CD4-positive, CD25-positive, alpha-beta regulatory T cell (primary cell): Measurements from ENCODE around the gene KRT16. TPM values are rescaled to one million over a fixed set of nuclear protein-coding genes. Genes with fewer than 3 reads are reported as not detected.
"Not testable (repeated sequence)": the region's sequence is repeated elsewhere in the genome, so short reads cannot be mapped to it uniquely, and the experiment has no call there.

Source experiments
- ATAC-seq, 2 donors: fragments of 150-1000 bp; cut with Tn5 transposase; one replicate each; pipeline ENCODE4 v1.10.0; 2021; ENCODE audit warnings: low read depth in 2 of 2, moderate number of reproducible peaks in 2 of 2, moderate library complexity in 1 of 2
- DNase-seq, 3 donors: peaks; one replicate each; pipeline versions ENCODE4 v3.0.0 to v3.0.0-alpha.2; 2012 to 2022; ENCODE audit warnings: mixed read lengths in 1 of 3
- H3K27ac ChIP-seq: one replicate; pipeline ENCODE4 v1.7.0; 2013; ENCODE audit warnings: mild to moderate bottlenecking, low read length; ENCODE audit not compliant: insufficient read depth, poor library complexity, severe bottlenecking
- H3K27me3 ChIP-seq: one replicate; pipeline ENCODE4 v1.7.0; 2013; ENCODE audit warnings: low read length; ENCODE audit not compliant: control insufficient read depth, insufficient read depth
- H3K36me3 ChIP-seq: one replicate; pipeline ENCODE4 v1.7.0; 2013; ENCODE audit warnings: mild to moderate bottlenecking, low read length, moderate library complexity; ENCODE audit not compliant: control insufficient read depth, insufficient read depth
- H3K4me1 ChIP-seq: 2 replicates; pipeline ENCODE4 v1.7.0; 2013; ENCODE audit warnings: mild to moderate bottlenecking, low read length; ENCODE audit not compliant: insufficient read depth, control insufficient read depth, poor library complexity, severe bottlenecking
- H3K4me3 ChIP-seq: one replicate; pipeline ENCODE4 v1.7.0; 2013; ENCODE audit warnings: low read depth, mild to moderate bottlenecking, low read length, moderate library complexity
- H3K9me3 ChIP-seq, 2 experiments: 1 replicate in 1 of 2; 2 replicates in 1 of 2; pipeline ENCODE4 v1.7.0; 2013; ENCODE audit warnings: low read length in 2 of 2, mild to moderate bottlenecking in 1 of 2, moderate library complexity in 1 of 2; ENCODE audit not compliant: control insufficient read depth in 2 of 2
- H3K27ac Mint-ChIP-seq, 3 donors: one replicate each; pipeline ENCODE4 v1.8.0; 2020 to 2022; ENCODE audit warnings: mild to moderate bottlenecking in 3 of 3, mixed read lengths in 3 of 3, moderate library complexity in 2 of 3
- H3K27me3 Mint-ChIP-seq: one replicate; pipeline ENCODE4 v1.8.0; 2022; ENCODE audit warnings: mild to moderate bottlenecking, mixed read lengths
- H3K36me3 Mint-ChIP-seq: one replicate; pipeline ENCODE4 v1.8.0; 2020; ENCODE audit warnings: mixed read lengths
- H3K4me1 Mint-ChIP-seq, 4 donors: one replicate each; pipeline ENCODE4 v1.8.0; 2020 to 2022; ENCODE audit warnings: mixed read lengths in 4 of 4, mild to moderate bottlenecking in 1 of 4
- H3K4me3 Mint-ChIP-seq, 4 donors: one replicate each; pipeline ENCODE4 v1.8.0; 2020 to 2022; ENCODE audit warnings: mild to moderate bottlenecking in 4 of 4, mixed read lengths in 4 of 4, moderate library complexity in 3 of 4
- H3K9me3 Mint-ChIP-seq, 7 donors: one replicate each; pipeline ENCODE4 v1.8.0; 2020 to 2022; ENCODE audit warnings: mixed read lengths in 7 of 7, mild to moderate bottlenecking in 3 of 7, moderate library complexity in 2 of 7
- polyA plus RNA-seq, 4 donors: library from polyadenylated mRNA; unstranded; fragments of 300-500 nt; fragmentation: Illumina TruSeq; gene quantifications; one replicate each; pipeline ENCODE4 v1.2.3, GENCODE V29; 2021
- total RNA-seq: library from RNA; stranded (reverse); gene quantifications from one replicate; pipeline ENCODE4 v1.2.3, GENCODE V29; 2022

The KRT16 gene
- total and polyA plus RNA-seq, 5 donors from 2014 or later = not detected

DNA sequence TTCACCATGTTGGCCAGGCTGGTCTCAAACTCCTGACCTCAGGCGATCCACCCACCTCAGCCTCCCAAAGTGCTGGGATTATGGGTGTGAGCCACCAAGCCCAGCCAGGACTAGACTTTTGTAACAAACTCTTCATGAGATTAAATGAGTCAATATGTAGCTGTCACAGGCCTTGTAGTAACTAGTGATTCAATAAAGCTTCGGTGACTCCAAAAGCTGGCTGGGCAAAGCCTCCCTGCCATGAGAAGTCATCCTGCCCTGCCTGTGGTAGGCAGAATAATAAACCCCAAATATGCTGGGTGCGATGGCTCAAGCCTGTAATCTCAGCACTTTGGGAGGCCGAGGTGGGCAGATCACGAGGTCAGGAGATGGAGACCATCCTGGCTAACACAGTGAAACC, 28.0 kb upstream of the KRT16 start:
- not testable (repeated sequence) for H3K4me3 ChIP-seq, H3K9me3 ChIP-seq, ATAC-seq, H3K27me3 Mint-ChIP-seq, DNase-seq, H3K9me3 Mint-ChIP-seq, H3K4me1 Mint-ChIP-seq, H3K27ac Mint-ChIP-seq, H3K36me3 ChIP-seq, H3K27ac ChIP-seq, H3K27me3 ChIP-seq, H3K36me3 Mint-ChIP-seq, H3K4me1 ChIP-seq, H3K4me3 Mint-ChIP-seq

DNA sequence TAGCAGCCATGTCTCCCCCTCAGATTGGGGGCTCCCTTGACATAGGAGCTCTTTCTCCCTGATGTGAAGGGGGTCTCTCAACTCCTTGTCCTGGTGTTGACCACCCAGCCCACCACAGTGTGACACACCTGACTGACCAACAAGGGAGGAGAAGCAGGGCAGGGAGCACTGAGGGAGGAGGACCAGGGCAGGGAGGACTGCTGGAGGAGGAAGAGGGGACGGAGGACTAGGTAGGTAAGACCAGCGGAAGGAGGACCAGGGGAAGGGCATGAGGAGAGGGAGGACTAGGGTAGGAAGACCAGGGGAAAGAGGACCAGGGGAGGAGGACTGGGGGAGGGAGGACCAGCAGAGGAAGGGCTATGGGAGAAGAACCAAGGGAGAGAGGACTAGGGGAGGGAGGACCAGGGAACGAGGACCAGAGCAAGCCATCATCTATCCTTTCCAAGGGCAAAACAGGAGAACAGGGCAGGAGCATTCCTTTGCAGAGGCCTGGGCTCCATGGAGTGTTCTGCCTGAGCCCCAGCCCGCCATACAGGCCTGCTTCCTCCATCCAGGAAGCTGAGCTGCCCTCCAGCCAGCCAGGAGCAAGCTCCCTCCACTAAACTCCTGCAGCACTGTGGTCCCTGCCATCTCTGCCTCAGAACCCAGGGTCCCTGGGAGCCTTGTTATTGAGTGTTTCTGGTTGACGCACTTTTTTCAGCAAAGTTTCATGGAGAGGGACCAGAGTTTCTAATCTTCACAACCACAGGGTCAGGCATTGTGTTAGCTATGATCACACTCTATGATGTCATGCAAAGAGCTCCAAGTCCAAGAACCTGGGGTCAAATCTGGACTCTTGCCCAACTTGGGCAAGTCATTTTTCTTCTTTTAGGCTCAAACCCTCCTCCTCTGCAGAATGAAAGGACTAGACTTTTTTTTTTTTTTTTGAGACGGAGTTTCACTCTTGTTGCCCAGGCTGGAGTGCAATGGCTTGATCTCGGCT, 27.2 kb upstream of the KRT16 start:
- Mint-ChIP-seq H3K4me1 (no peaks in the 10 kb centered on the region), H3K27me3 (peaks cover 4% of the 10 kb centered on the region), H3K27ac (no peak overlapping the region), H3K4me3 (no peak overlapping the region), H3K36me3 (no peaks in the 10 kb centered on the region), H3K9me3 (no peaks in the 10 kb centered on the region)
- no peaks in the 10 kb centered on the region for H3K36me3 ChIP-seq
- no peaks in the 10 kb centered on the region for H3K27me3 ChIP-seq
- no peak for DNase-seq
- H3K4me3 ChIP-seq = no peak overlapping the region
- H3K27ac ChIP-seq = no peak overlapping the region
- no peak for ATAC-seq
- H3K4me1 ChIP-seq = no peaks in the 10 kb centered on the region
- no peaks in the 10 kb centered on the region for H3K9me3 ChIP-seq

DNA sequence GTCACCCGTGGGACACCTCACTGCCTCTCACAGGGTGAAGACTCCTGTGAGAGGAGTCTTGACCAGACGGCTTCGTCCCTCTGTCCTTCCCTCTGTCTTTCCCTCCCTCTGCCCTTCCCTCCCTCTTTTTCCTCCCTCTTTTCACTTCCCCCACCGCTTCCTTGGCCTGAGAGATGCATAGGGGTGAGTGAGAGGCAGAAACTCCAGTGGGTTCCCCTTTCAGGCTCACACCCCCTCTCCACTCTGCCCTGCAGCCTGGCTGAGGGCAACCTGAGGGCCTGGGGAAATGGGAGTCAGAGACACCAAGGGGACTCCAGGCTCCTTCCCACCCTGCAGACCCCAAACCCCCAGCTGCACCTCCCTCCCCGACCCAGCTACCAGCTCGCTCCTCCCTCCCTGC, 26.4 kb upstream of the KRT16 start:
- Mint-ChIP-seq H3K4me3 (no peak overlapping the region), H3K27ac (no peak overlapping the region), H3K27me3 (peaks cover 4% of the 10 kb centered on the region), H3K9me3 (no peaks in the 10 kb centered on the region), H3K4me1 (no peaks in the 10 kb centered on the region), H3K36me3 (no peaks in the 10 kb centered on the region)
- no peak overlapping the region for H3K27ac ChIP-seq
- DNase-seq (no peak), ATAC-seq (no peak)
- H3K9me3 ChIP-seq = no peaks in the 10 kb centered on the region
- no peaks in the 10 kb centered on the region for H3K36me3 ChIP-seq
- H3K4me1 ChIP-seq = no peaks in the 10 kb centered on the region
- H3K4me3 ChIP-seq = no peak overlapping the region
- no peaks in the 10 kb centered on the region for H3K27me3 ChIP-seq

DNA sequence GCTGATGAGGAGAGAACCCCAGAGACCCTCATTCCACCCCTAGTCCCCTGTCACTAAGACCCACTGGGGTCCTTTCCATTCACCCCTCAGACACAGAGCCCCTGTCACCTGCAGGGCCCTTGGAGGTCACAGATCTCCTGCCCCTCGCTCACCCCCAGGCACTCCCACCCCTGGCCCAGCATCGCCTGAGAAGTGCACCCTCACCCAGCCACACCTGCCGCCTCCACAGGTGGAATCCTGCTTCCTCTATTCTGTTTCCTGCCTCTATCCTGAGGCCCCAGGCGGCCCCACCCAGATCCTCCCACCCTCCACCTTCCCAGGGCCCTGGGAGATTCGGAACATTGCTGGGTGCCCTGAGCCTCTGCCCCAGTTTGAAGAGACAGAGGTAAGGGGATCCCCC, 25.6 kb upstream of the KRT16 start:
- no peaks in the 10 kb centered on the region for H3K9me3 Mint-ChIP-seq
- ATAC-seq (no peak), DNase-seq (no peak)
- H3K4me1 Mint-ChIP-seq = no peaks in the 10 kb centered on the region
- Histone ChIP-seq H3K27me3 (no peaks in the 10 kb centered on the region), H3K4me3 (no peak overlapping the region), H3K9me3 (no peaks in the 10 kb centered on the region), H3K4me1 (no peaks in the 10 kb centered on the region), H3K27ac (no peak overlapping the region), H3K36me3 (no peaks in the 10 kb centered on the region)
- no peaks in the 10 kb centered on the region for H3K36me3 Mint-ChIP-seq
- H3K27me3 Mint-ChIP-seq = peaks cover 4% of the 10 kb centered on the region
- H3K4me3 Mint-ChIP-seq = no peak overlapping the region
- H3K27ac Mint-ChIP-seq = no peak overlapping the region

DNA sequence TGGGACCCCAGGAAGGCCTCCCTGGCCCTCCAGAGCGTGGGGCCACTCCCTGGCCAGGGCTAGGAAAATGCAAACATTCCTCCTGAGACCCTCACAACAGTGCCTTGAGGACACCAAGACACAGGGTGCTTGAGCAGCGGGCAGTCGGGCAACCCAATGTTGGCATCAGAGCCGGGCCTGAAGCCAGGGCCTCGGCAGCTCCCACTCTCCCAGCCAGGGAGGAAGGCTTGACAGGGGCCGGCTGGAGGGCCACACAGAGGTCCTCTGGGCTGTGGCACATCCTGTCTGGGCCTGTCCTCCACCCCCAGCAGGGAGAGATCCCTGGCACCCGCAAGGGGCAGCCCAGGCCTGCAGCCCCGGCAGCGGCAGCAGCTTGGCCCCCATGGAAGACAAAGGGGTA, 24.1 kb upstream of the KRT16 start:
- H3K4me3 Mint-ChIP-seq = no peak overlapping the region
- ATAC-seq = no peak

DNA sequence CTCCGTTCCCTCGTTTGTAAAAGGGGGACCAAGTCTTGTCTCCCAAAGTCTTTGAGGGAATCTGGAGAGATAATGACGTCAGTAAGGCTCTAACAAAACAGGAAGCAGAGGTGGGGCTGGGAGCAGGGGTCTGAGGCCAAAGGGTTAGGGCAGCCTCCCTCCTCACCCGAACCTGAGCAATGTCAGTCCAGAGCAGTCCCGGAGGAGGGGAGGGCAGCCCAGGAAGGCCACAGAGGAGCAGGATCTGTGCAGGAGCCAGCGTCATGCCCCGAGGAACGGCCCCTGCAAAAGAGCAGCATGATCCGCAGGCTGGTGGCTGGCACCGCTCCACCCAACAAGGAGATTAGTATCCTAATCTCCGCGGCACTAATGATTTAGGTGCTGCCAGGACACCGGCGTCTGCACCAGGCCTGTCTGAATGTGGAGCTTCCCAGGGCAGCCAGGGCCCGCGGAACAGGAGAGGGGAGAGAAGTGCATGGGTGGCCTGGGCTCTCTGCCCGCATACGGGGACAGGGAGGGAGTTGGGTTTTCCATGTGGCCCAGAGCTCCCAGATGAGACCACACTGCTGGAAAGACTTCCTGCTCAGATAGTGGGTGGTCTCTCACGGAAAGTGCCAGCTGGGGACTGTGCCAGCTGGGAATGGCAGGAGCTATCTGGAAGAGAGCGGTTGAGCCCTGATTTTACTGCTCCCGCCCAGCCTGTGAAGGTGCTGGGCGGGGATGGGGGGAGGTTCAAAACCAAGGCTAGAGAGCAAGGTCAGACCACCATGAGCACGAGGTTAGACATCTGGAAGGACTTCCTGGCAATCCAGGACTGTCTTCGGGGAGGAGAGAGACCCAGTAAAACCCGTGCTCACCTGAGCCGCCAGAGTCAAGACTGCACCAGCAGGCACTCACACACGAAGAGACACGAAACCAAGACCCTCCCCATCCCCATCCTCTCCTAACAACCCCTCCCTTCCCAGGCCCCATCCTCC, 22.8 kb upstream of the KRT16 start:
- Mint-ChIP-seq H3K27me3 (no peaks in the 10 kb centered on the region), H3K4me3 (no peak overlapping the region), H3K4me1 (no peaks in the 10 kb centered on the region), H3K36me3 (no peaks in the 10 kb centered on the region), H3K27ac (peak overlapping the region in 1 of 3 donors; percentile 74), H3K9me3 (no peaks in the 10 kb centered on the region)
- Histone ChIP-seq H3K9me3 (no peaks in the 10 kb centered on the region), H3K27me3 (no peaks in the 10 kb centered on the region), H3K4me3 (no peak overlapping the region), H3K4me1 (no peaks in the 10 kb centered on the region), H3K27ac (no peak overlapping the region), H3K36me3 (no peaks in the 10 kb centered on the region)
- ATAC-seq = no peak
- no peak for DNase-seq

More for the DNA sequence above, 24.1 kb upstream of the KRT16 start:
- Histone ChIP-seq H3K4me1 (no peaks in the 10 kb centered on the region), H3K36me3 (no peaks in the 10 kb centered on the region), H3K4me3 (no peak overlapping the region), H3K27me3 (no peaks in the 10 kb centered on the region), H3K9me3 (no peaks in the 10 kb centered on the region), H3K27ac (no peak overlapping the region)
- DNase-seq = no peak
- Mint-ChIP-seq H3K36me3 (no peaks in the 10 kb centered on the region), H3K27me3 (peaks cover 3% of the 10 kb centered on the region), H3K9me3 (no peaks in the 10 kb centered on the region), H3K27ac (no peak overlapping the region), H3K4me1 (no peaks in the 10 kb centered on the region)

DNA sequence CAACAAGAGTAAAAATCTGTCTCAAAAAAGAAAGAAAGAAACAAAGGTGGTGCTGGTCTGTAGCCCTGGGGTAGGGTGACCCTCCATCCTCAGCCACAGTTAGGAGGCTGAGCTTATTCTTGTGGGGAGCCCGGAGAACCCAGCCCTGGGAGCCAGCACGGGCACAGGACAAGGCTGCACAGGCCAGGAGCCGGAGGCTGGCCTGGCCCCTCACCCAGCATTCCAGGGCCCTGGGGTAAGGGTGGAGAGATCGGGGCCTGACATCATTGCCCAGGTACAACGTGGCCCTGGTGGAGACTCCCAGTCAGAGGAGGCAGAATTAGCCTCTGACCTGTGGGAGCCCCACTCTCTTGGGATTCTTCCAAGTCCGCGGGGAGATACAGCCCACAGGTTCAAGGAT, 22.1 kb upstream of the KRT16 start:
- H3K27ac ChIP-seq = no peak overlapping the region
- no peak overlapping the region for H3K27ac Mint-ChIP-seq

More for the DNA sequence above, 22.1 kb upstream of the KRT16 start:
- Histone ChIP-seq H3K36me3 (no peaks in the 10 kb centered on the region), H3K9me3 (no peaks in the 10 kb centered on the region), H3K27me3 (no peaks in the 10 kb centered on the region), H3K4me3 (no peak overlapping the region), H3K4me1 (no peaks in the 10 kb centered on the region)
- Mint-ChIP-seq H3K9me3 (no peaks in the 10 kb centered on the region), H3K36me3 (no peaks in the 10 kb centered on the region), H3K4me1 (no peaks in the 10 kb centered on the region), H3K27me3 (no peaks in the 10 kb centered on the region), H3K4me3 (no peak overlapping the region)
- DNase-seq (no peak), ATAC-seq (no peak)
